PC-3 (cell line): ENCODE results near the gene AGR3. TPM values are rescaled to one million over a fixed set of nuclear protein-coding genes. Genes with fewer than 3 reads are reported as not detected.

Source experiments
- ATAC-seq: fragments of 200-7000 bp; cut with Tn5 transposase; 2 replicates; pipeline ENCODE4 v1.9.1; 2020; ENCODE audit warnings: mild to moderate bottlenecking, moderate library complexity
- BruUV-seq: library from RNA; stranded (reverse); fragments of 400-500 nt; replicated peaks from 2 replicates; lab custom pipeline; 2021; lab: Mats Ljungman, UMichigan
- CTCF ChIA-PET: fragments of 300-600 bp; sonication (Branson Sonifier 250); formaldehyde crosslinking; loops from one replicate; lab custom pipeline; 2022; ENCODE audit warnings: antibody characterized with exemption; lab: Charles Lee
- POLR2A ChIA-PET: fragments of 300-600 bp; sonication (Branson Sonifier 250); formaldehyde crosslinking; loops from one replicate; lab custom pipeline; 2022; ENCODE audit warnings: antibody characterized with exemption; ENCODE audit not compliant: unreplicated experiment; lab: Charles Lee
- DNase-seq: peaks from one replicate; pipeline ENCODE4 v3.0.0-alpha.2; 2015
- H2AFZ ChIP-seq: fragments of 300-600 bp; sonication (generic); 2 replicates; pipeline ENCODE4 v1.6.0; 2016; ENCODE audit warnings: antibody characterized with exemption, low read length
- H3F3A ChIP-seq: fragments of 300-600 bp; sonication (generic); one replicate; pipeline ENCODE4 v1.6.0; 2017; ENCODE audit warnings: antibody characterized with exemption, low read length, control low read depth, mild to moderate bottlenecking; ENCODE audit not compliant: unreplicated experiment
- H3K27ac ChIP-seq: fragments of 300-600 bp; sonication (generic); 2 replicates; pipeline ENCODE4 v1.5.1; 2016; ENCODE audit warnings: mild to moderate bottlenecking, low read length
- H3K27me3 ChIP-seq: fragments of 300-600 bp; sonication (generic); 2 replicates; pipeline ENCODE4 v1.6.1; 2016; ENCODE audit warnings: low read length, mixed read lengths
- H3K36me3 ChIP-seq: fragments of 300-600 bp; sonication (generic); 2 replicates; pipeline ENCODE4 v1.6.1; 2016; ENCODE audit warnings: low read depth, mixed run types, low read length, mixed read lengths
- H3K4me1 ChIP-seq: fragments of 300-600 bp; sonication (generic); 2 replicates; pipeline ENCODE4 v1.5.1; 2016; ENCODE audit warnings: low read length; ENCODE audit not compliant: insufficient read depth
- H3K4me2 ChIP-seq: fragments of 300-600 bp; sonication (generic); 2 replicates; pipeline ENCODE4 v1.6.0; 2016; ENCODE audit warnings: low read length
- H3K4me3 ChIP-seq: fragments of 300-600 bp; sonication (generic); 2 replicates; pipeline ENCODE4 v1.5.1; 2016; ENCODE audit warnings: mild to moderate bottlenecking, low read length, mixed read lengths
- H3K79me2 ChIP-seq: fragments of 300-600 bp; sonication (generic); 2 replicates; pipeline ENCODE4 v1.6.1; 2017; ENCODE audit warnings: low read length, mixed read lengths
- H3K9ac ChIP-seq: fragments of 300-600 bp; sonication (generic); 2 replicates; pipeline ENCODE4 v1.6.0; 2016; ENCODE audit warnings: mild to moderate bottlenecking, low read length
- H3K9me2 ChIP-seq: fragments of 300-600 bp; sonication (generic); replicated peaks from 2 replicates; pipeline ENCODE4 v1.6.1; 2016; ENCODE audit warnings: mixed run types, low read length, mixed read lengths
- H3K9me3 ChIP-seq: fragments of 300-600 bp; sonication (generic); 2 replicates; pipeline ENCODE4 v1.6.1; 2016; ENCODE audit warnings: low read length, mixed read lengths
- H4K20me1 ChIP-seq: fragments of 300-600 bp; sonication (generic); 2 replicates; pipeline ENCODE4 v1.6.1; 2016; ENCODE audit warnings: low read length, mixed read lengths
- CTCF ChIP-seq: fragments of 300-600 bp; sonication (generic); conservative IDR thresholded peaks from 2 replicates; pipeline ENCODE4 v1.5.1; 2017; ENCODE audit warnings: antibody characterized with exemption, low read depth, mild to moderate bottlenecking, low read length
- EZH2 ChIP-seq: fragments of 300-600 bp; sonication (generic); IDR thresholded peaks from one replicate; pipeline ENCODE4 v1.6.1; 2017; ENCODE audit warnings: antibody characterized with exemption, mild to moderate bottlenecking, low read length; ENCODE audit not compliant: unreplicated experiment
- EZH2phosphoT487 ChIP-seq: fragments of 300-600 bp; sonication (generic); IDR thresholded peaks from 2 replicates; pipeline ENCODE4 v1.6.1; 2018; ENCODE audit warnings: mild to moderate bottlenecking, antibody characterized with exemption, low read length, borderline replicate concordance
- intact Hi-C: fragments of 100-400 bp; cut with micrococcal nuclease; formaldehyde crosslinking; loops from 2 replicates; pipeline ENCODE4 v1.9.0; 2023
- total RNA-seq: library from RNA; depleted of rRNA; stranded (reverse); fragments of >200 nt; gene quantifications from 2 replicates; pipeline ENCODE4 v1.2.3, GENCODE V29; 2014

Gene AGR3
- total RNA-seq, 1 experiment from 2014 or later: not detected

- Histone ChIP-seq H3K79me2 (no peaks in the 10 kb centered on the region), H3K27me3 (no peaks in the 10 kb centered on the region), H3K9me2 (no peaks in the 10 kb centered on the region), H3K4me1 (peaks cover 58% of the 10 kb centered on the region), H3F3A (peaks cover 19% of the 10 kb centered on the region), H3K9me3 (no peaks in the 10 kb centered on the region), H3K4me2 (peak overlapping the region; percentile 45), H3K36me3 (no peaks in the 10 kb centered on the region), H2AFZ (no peak overlapping the region), H4K20me1 (no peaks in the 10 kb centered on the region), H3K4me3 (peak overlapping the region; percentile 19), H3K27ac (peak overlapping the region; percentile 87), H3K9ac (peak overlapping the region; percentile 40)
- TF ChIP-seq EZH2 (no peak), EZH2phosphoT487 (no peak), CTCF (no peak)
- POLR2A ChIA-PET: interaction anchor here (0.6 kb wide), 1 partner anchor 351 kb away, joined by 6 read pairs; no protein-coding TSS in a partner anchor
- DNase-seq: peak; percentile 74
- ATAC-seq: peak; percentile 49
- CTCF ChIA-PET: interaction anchor here (1.0 to 1.5 kb wide), 4 partner anchors 37 to 82 kb away, joined by 3 to 4 read pairs (median 3); no protein-coding TSS in a partner anchor
- BruUV-seq: no TSS peak
- intact Hi-C loops: loop anchor here (1.0 to 5.0 kb wide), 10 partner anchors 51 to 720 kb away; partner anchors contain the start of gene AHR
Measured at GRCh38 chr7:16926861-16927260, 45.1 kb upstream of the AGR3 start.

- no peak for TF ChIP-seq EZH2phosphoT487
- TF ChIP-seq CTCF: peak; percentile 83
- Histone ChIP-seq H3K9me2 (no peaks in the 10 kb centered on the region), H3K4me1 (peaks cover 64% of the 10 kb centered on the region), H3K4me2 (peak overlapping the region; percentile 45), H2AFZ (no peak overlapping the region), H3K36me3 (no peaks in the 10 kb centered on the region), H3K27me3 (no peaks in the 10 kb centered on the region), H3K27ac (peak overlapping the region; percentile 87), H3K9me3 (no peaks in the 10 kb centered on the region), H3F3A (peaks cover 19% of the 10 kb centered on the region), H3K79me2 (no peaks in the 10 kb centered on the region), H4K20me1 (no peaks in the 10 kb centered on the region), H3K9ac (peak overlapping the region; percentile 40), H3K4me3 (0 out of 2 replicates have a peak overlapping the region, but pooled peaks have one; percentile 19)
- intact Hi-C loops: loop anchor here (1.0 to 5.0 kb wide), 10 partner anchors 52 to 721 kb away; partner anchors contain the start of gene AHR
- ATAC-seq (peak; percentile 57), DNase-seq (peak; percentile 78)
- ChIA-PET CTCF (interaction anchor here (0.6 to 1.5 kb wide), 6 partner anchors 37 to 754 kb away, joined by 3 to 4 read pairs (median 3); no protein-coding TSS in a partner anchor), POLR2A (interaction anchor here (0.6 to 0.7 kb wide), 4 partner anchors 33 to 351 kb away, joined by 3 to 7 read pairs (median 6); no protein-coding TSS in a partner anchor)
- BruUV-seq: no TSS peak
Measured at GRCh38 chr7:16926283-16926682, 44.5 kb upstream of the AGR3 start.

GRCh38 chr7:16925609-16926008, 43.8 kb upstream of the AGR3 start:
- Histone ChIP-seq H3K4me2 (no peak overlapping the region), H3K9me3 (no peaks in the 10 kb centered on the region), H3K4me1 (peaks cover 71% of the 10 kb centered on the region), H3K79me2 (no peaks in the 10 kb centered on the region), H3K4me3 (no peak overlapping the region), H2AFZ (no peak overlapping the region), H3K36me3 (no peaks in the 10 kb centered on the region), H3F3A (peaks cover 19% of the 10 kb centered on the region), H3K9ac (no peak overlapping the region), H3K9me2 (no peaks in the 10 kb centered on the region), H3K27me3 (no peaks in the 10 kb centered on the region), H3K27ac (peak overlapping the region; percentile 87), H4K20me1 (no peaks in the 10 kb centered on the region)
- BruUV-seq: no TSS peak
- ChIA-PET POLR2A (interaction anchor here (0.6 to 0.7 kb wide), 4 partner anchors 33 to 377 kb away, joined by 3 to 7 read pairs (median 6); no protein-coding TSS in a partner anchor), CTCF (interaction anchor here (0.6 to 1.5 kb wide), 6 partner anchors 36 to 755 kb away, joined by 3 to 4 read pairs (median 3); no protein-coding TSS in a partner anchor)
- DNase-seq (no peak), ATAC-seq (no peak)
- TF ChIP-seq EZH2phosphoT487 (no peak), CTCF (no peak), EZH2 (no peak)
- intact Hi-C loops: loop anchor here (1.0 to 5.0 kb wide), 10 partner anchors 53 to 722 kb away; partner anchors contain the start of gene AHR
